Stimulated activated CD4-positive, alpha-beta T cell treated with anti-CD3 and anti-CD28 coated beads, Interleukin-4, amount 100 ng/mL, for 1 hour (primary cell): Measurements from ENCODE around the gene UFSP1.

Experiments used
- DNase-seq: peaks from one replicate; pipeline ENCODE4 v3.0.0-alpha.2; 2020

The UFSP1 gene

DNA sequence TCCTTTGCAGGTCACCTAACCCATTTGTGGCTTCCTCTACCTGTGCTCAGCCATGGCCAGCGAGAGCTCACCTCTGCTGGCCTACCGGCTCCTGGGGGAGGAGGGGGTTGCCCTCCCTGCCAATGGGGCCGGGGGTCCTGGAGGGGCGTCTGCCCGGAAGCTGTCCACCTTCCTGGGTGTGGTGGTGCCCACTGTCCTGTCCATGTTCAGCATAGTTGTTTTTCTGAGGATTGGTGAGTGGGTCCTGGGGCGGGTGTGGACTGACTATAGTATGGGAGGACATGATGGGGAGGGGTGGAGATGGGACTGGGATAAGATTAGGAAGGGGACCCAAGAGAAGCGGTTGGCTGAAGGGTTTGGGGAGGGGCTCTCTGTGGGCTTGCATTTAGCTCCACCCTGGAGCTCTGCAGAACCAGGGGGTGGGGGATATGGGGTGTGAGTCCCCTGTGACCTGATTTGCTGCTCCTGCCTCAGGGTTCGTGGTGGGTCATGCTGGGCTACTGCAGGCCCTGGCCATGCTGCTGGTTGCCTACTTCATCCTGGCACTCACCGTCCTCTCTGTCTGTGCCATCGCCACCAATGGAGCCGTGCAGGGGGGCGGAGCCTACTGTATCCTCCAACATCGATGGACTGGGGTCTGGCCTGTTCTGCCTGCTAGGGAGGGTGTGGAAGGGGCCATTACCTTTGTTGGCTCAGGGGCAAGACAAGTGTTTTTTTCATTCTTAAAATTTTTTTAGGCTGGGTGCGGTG, 35.2 kb downstream of the UFSP1 start:
- no peak for DNase-seq

DNA sequence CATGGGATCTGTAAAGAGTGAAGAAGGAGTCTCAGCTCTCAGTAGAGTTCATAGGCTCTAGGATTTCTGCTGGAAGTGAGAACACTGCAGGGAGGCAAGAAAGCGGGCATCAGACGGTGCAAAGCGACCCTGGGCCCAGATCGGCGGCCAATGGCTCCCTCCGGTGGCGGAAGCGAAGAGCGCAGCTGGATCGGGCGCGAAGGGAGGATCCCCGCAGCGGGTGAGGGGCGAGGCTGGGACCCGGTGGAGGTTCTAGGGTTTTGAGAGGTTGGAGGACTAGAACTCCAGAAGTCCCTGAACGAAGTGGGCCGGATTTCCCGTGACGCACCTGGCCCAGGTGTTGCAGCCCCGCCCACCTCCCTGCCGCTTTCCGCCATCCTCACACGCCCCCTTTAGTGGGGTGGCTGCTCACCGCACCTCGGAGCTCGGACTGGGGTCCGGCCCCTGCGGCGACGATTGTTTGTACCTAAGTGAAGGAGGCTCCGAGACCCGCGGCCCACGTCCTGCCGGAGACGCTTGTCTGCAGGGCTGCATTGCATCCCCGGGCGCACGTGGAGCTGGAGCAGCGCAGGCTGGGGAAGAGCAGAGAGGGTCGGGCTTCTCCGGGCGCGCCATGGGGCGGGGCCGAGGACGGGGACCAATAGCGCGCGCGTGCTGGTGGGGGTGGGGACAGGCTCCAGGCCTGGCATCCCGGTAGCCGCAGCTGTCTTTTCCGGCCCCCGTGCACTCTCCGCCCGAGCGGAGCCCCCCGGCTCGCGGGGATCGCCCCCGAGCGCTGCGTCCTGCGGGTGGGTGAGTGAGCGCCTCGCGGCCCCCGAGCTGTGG, 37.3 kb downstream of the UFSP1 start, which contains the start of gene SLC12A9:
TSS of gene SLC12A9 (plus strand) at position 666 of the 825 bp plus-strand sequence. CDS start 1,485 bp downstream, outside the sequence.
- peak; percentile 88 for DNase-seq

DNA sequence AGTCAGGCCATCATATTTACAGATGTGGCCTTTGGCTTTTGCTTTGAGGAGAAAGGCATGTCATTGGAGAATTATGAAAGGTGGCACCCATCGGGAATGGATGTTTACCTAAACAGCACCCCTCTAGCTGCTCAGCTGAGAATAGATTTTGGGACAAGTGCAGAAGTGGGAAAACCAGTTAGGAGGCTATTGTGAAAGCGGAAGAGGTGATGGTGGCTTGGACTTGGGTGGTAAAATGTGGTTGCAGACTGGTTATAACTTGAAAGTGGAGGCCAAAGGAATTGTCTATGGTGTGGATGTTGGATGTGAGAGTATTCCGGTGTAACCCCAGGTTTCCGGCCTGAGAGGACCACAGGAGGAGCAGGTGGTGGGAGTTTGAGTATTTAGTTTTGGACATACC, 42.2 kb downstream of the UFSP1 start:
- no peak for DNase-seq

DNA sequence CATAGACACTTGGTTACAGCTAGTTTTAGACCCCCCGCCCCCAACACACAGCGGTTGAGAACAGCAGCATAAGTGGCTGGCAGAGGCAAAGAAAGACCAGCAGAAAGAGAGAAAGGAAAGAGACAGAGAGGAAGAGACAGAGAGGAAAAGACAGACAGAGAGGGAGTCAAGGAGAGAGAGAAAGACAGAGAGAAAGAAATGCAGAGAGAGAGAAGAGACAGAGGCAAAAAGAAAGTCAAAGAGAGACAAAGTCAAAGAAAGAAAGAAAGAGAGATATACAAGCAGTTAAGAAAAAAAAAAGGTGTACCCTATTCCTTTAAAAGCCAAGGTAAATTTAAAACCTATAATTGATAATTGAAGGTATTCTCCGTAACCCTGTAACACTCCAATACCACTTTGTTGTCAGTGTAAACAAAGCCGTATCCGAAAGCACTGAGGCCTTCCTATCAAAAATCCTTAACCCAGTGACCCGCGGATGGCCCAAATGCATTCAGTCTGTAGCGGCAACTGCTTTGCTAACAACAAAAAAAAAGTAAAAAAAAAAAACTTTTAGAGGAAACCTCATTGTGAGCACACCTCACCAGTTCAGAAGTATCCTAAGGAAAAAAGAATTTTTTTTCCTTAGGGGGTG, 48.9 kb downstream of the UFSP1 start:
- no peak for DNase-seq

DNA sequence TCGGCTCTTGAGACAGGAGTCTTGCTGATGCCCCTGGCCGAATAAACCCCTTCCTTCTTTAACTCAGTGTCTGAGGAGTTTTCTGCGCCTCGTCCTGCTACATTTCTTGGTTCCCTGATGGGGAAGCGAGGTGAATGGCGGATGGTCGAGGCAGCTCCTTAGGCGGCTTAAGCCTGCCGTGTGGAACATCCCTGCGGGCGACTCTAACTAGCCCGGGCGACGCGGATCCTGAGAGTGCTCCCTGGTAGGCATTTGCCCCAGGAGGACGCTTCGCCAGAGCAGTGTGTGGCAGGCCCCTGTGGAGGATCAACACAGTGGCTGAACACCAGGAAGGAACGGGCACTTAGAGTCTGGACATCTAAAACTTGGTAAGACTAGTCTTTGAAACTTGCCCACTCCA, 50.2 kb downstream of the UFSP1 start:
- no peak for DNase-seq
